B cell (primary cell): ENCODE measurements around the gene GIMAP2. TPM values are rescaled to one million over a fixed set of nuclear protein-coding genes. Genes with fewer than 3 reads are reported as not detected.

Experiments used
- ATAC-seq: fragments of 200-7000 bp; cut with Tn5 transposase; one replicate; pipeline ENCODE4 v1.10.0; 2021; ENCODE audit warnings: low read depth, mild to moderate bottlenecking, moderate number of reproducible peaks, moderate library complexity
- CTCF ChIA-PET: fragments of 350-600 bp; sonication (Branson Sonifier 250); formaldehyde crosslinking; loops from one replicate; lab custom pipeline; 2021; ENCODE audit warnings: antibody characterized with exemption, inconsistent platforms; lab: Charles Lee
- POLR2A ChIA-PET: fragments of 350-600 bp; sonication (Branson Sonifier 250); formaldehyde crosslinking; loops from one replicate; lab custom pipeline; 2021; ENCODE audit warnings: antibody characterized with exemption; lab: Charles Lee
- DNase-seq: peaks from one replicate; pipeline ENCODE4 v3.0.0; 2013
- H2AFZ ChIP-seq: 2 replicates; pipeline ENCODE4 v1.6.1; 2012; ENCODE audit warnings: mild to moderate bottlenecking, low read depth, low read length; ENCODE audit not compliant: insufficient read depth, poor library complexity, severe bottlenecking
- H3K27ac ChIP-seq, 2 donors: 1 replicate in 1 of 2; 2 replicates in 1 of 2; pipeline ENCODE4 v1.5.1; 2012 to 2013; ENCODE audit warnings: low read length in 2 of 2, mild to moderate bottlenecking in 2 of 2, moderate library complexity in 1 of 2
- H3K27me3 ChIP-seq, 4 experiments: fragments of 200-600 bp in 1 of 4; sonication (generic) in 1 of 4; replicated peaks in 1 of 4; 1 replicate in 2 of 4; 2 replicates in 2 of 4; pipeline versions ENCODE4 v1.6.1 to v1.7.0; 2013 to 2016; ENCODE audit warnings: low read length in 3 of 4, mild to moderate bottlenecking in 2 of 4, mixed read lengths in 1 of 4, moderate library complexity in 1 of 4; ENCODE audit not compliant: insufficient read depth in 4 of 4, control insufficient read depth in 3 of 4; ENCODE audit errors: control extremely low read depth in 1 of 4
- H3K36me3 ChIP-seq, 2 experiments: replicated peaks in 1 of 2; 1 replicate in 1 of 2; 2 replicates in 1 of 2; pipeline versions ENCODE4 v1.6.1 to v1.7.1; 2013; ENCODE audit warnings: low read length in 1 of 2; ENCODE audit not compliant: insufficient read depth in 2 of 2, control insufficient read depth in 1 of 2; ENCODE audit errors: control extremely low read depth in 1 of 2, extremely low read depth in 1 of 2
- H3K4me1 ChIP-seq, 2 donors: fragments of 200-600 bp in 1 of 2; sonication (generic) in 1 of 2; 1 replicate in 1 of 2; 2 replicates in 1 of 2; pipeline versions ENCODE4 v1.5.1 to v1.6.1; 2013 to 2017; ENCODE audit warnings: low read length in 2 of 2; ENCODE audit not compliant: control insufficient read depth in 2 of 2, insufficient read depth in 2 of 2
- H3K4me2 ChIP-seq: replicated peaks from 2 replicates; pipeline ENCODE3; 2012; ENCODE audit warnings: mild to moderate bottlenecking, low read depth, low read length; ENCODE audit not compliant: poor library complexity, severe bottlenecking
- H3K4me3 ChIP-seq, 5 experiments: fragments of 200-600 bp in 1 of 5; sonication (generic) in 1 of 5; 1 replicate in 3 of 5; 2 replicates in 2 of 5; pipeline versions ENCODE4 v1.5.1 to v1.7.0; 2011 to 2016; ENCODE audit warnings: low read length in 4 of 5, mild to moderate bottlenecking in 4 of 5, low read depth in 2 of 5, control low read depth in 1 of 5, moderate library complexity in 1 of 5; ENCODE audit not compliant: insufficient read depth in 1 of 5; ENCODE audit errors: control extremely low read depth in 1 of 5, extremely low read depth in 1 of 5
- H3K79me2 ChIP-seq: fragments of 200-600 bp; sonication (generic); one replicate; pipeline ENCODE4 v1.6.0; 2016; ENCODE audit warnings: low read length; ENCODE audit not compliant: control insufficient read depth, insufficient read depth
- H3K9ac ChIP-seq: fragments of 200-600 bp; sonication (generic); 2 replicates; pipeline ENCODE4 v1.6.1; 2017; ENCODE audit warnings: mild to moderate bottlenecking, low read length, moderate library complexity
- H3K9me3 ChIP-seq, 3 donors: one replicate each; pipeline versions ENCODE4 v1.6.1 to v1.7.1; 2013; ENCODE audit warnings: low read length in 2 of 3; ENCODE audit not compliant: control insufficient read depth in 2 of 3, insufficient read depth in 1 of 3; ENCODE audit errors: control extremely low read depth in 1 of 3
- H4K20me1 ChIP-seq: 2 replicates; pipeline ENCODE4 v1.6.0; 2012; ENCODE audit warnings: mild to moderate bottlenecking, low read length; ENCODE audit not compliant: insufficient read depth, control insufficient read depth, poor library complexity, severe bottlenecking
- H3K27ac Mint-ChIP-seq: one replicate; pipeline ENCODE4 v1.8.0; 2021; ENCODE audit warnings: mixed read lengths
- H3K27me3 Mint-ChIP-seq: one replicate; pipeline ENCODE4 v1.8.0; 2021; ENCODE audit warnings: mixed read lengths
- H3K4me1 Mint-ChIP-seq: one replicate; pipeline ENCODE4 v1.8.0; 2021; ENCODE audit warnings: mixed read lengths
- H3K4me3 Mint-ChIP-seq: one replicate; pipeline ENCODE4 v1.8.0; 2021; ENCODE audit warnings: mixed read lengths
- H3K9me3 Mint-ChIP-seq: one replicate; pipeline ENCODE4 v1.8.0; 2022; ENCODE audit warnings: mixed read lengths; ENCODE audit not compliant: insufficient read depth
- EZH2 ChIP-seq: IDR thresholded peaks from 2 replicates; pipeline ENCODE4 v1.6.1; 2012; ENCODE audit warnings: borderline replicate concordance, low read depth, mild to moderate bottlenecking, moderate library complexity, low read length; ENCODE audit not compliant: insufficient read depth, poor library complexity, severe bottlenecking
- WGBS: methylation state at CpG from one replicate; pipeline ENCODE4 v1.1.5; 2013; ENCODE audit warnings: missing lambda C conversion rate; ENCODE audit not compliant: insufficient coverage; 5-methylcytosine and 5-hydroxymethylcytosine counted together
- intact Hi-C: fragments of 100-400 bp; cut with micrococcal nuclease; formaldehyde crosslinking; loops from one replicate; pipeline ENCODE4 v1.10.0; 2022
- polyA plus RNA-seq: library from polyadenylated mRNA; depleted of rRNA; stranded (reverse); fragments of >200 nt; gene quantifications from 2 replicates; pipeline ENCODE4 v1.2.3, GENCODE V29; 2012
- total RNA-seq, 2 donors: library from RNA; stranded (reverse); fragments of 120-200 nt in 1 of 2; gene quantifications; 1 replicate in 1 of 2; 2 replicates in 1 of 2; pipeline versions ENCODE4 v1.2.3 to v1.2.4, GENCODE V29; 2013 to 2022
- TF ChIP-seq, protein P1 (sequence below): fragments of 200-600 bp; IDR thresholded peaks from one replicate; pipeline ENCODE4 v1.8.0; 2022; ENCODE audit warnings: antibody characterized with exemption, mild to moderate bottlenecking

Gene GIMAP2
- total and polyA plus RNA-seq, 2 donors (not counting 1 experiment from before 2014, with no cell fraction given) = 13.2 to 18.1 TPM

DNA sequence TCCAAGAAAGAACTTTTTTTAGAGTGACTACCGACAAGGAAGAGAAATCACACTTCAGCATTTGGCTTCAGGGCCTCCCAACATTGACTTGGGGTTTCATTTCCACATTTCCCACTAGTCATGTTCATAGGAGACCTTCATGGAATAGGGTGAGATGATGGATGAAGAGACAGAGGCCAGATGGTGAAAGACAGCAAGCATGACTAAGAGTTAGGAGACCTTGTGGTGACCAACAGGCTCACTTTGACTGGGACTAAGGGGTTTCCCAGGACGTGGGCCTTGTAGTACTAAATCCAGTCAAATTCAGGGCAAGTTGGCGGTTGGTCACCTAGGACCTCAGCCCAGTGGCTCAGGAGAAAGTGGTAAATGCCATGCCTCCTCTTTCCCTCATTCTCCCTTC lies 48.7 kb downstream of the GIMAP2 start:
- Histone ChIP-seq H3K27me3 (peaks cover 0 to 10% (median 4%) of the 10 kb centered on the region in 4 experiments), H3K36me3 (no peaks in the 10 kb centered on the region), H3K4me2 (no peak overlapping the region), H3K4me1 (peaks cover 6 to 13% of the 10 kb centered on the region in 2 donors), H3K9me3 (no peaks in the 10 kb centered on the region), H3K79me2 (no peaks in the 10 kb centered on the region), H3K9ac (no peak overlapping the region), H2AFZ (no peak overlapping the region), H3K27ac (no peak overlapping the region), H3K4me3 (no peak overlapping the region), H4K20me1 (no peaks in the 10 kb centered on the region)
- no peak for DNase-seq
- no peak for ATAC-seq
- WGBS = 71% methylated on average over 1 of the region's 3 CpGs
- intact Hi-C loops = no loop called here
- ChIA-PET CTCF (no interaction called here), POLR2A (no interaction called here)
- no peak for TF ChIP-seq EZH2
- TF ChIP-seq, protein P1, sequence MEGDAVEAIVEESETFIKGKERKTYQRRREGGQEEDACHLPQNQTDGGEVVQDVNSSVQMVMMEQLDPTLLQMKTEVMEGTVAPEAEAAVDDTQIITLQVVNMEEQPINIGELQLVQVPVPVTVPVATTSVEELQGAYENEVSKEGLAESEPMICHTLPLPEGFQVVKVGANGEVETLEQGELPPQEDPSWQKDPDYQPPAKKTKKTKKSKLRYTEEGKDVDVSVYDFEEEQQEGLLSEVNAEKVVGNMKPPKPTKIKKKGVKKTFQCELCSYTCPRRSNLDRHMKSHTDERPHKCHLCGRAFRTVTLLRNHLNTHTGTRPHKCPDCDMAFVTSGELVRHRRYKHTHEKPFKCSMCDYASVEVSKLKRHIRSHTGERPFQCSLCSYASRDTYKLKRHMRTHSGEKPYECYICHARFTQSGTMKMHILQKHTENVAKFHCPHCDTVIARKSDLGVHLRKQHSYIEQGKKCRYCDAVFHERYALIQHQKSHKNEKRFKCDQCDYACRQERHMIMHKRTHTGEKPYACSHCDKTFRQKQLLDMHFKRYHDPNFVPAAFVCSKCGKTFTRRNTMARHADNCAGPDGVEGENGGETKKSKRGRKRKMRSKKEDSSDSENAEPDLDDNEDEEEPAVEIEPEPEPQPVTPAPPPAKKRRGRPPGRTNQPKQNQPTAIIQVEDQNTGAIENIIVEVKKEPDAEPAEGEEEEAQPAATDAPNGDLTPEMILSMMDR = no peak
- H3K27ac Mint-ChIP-seq = no peak overlapping the region
- H3K4me3 Mint-ChIP-seq = no peak overlapping the region
- peaks cover 8% of the 10 kb centered on the region for H3K4me1 Mint-ChIP-seq
- no peaks in the 10 kb centered on the region for H3K9me3 Mint-ChIP-seq
- peaks cover 11% of the 10 kb centered on the region for H3K27me3 Mint-ChIP-seq

DNA sequence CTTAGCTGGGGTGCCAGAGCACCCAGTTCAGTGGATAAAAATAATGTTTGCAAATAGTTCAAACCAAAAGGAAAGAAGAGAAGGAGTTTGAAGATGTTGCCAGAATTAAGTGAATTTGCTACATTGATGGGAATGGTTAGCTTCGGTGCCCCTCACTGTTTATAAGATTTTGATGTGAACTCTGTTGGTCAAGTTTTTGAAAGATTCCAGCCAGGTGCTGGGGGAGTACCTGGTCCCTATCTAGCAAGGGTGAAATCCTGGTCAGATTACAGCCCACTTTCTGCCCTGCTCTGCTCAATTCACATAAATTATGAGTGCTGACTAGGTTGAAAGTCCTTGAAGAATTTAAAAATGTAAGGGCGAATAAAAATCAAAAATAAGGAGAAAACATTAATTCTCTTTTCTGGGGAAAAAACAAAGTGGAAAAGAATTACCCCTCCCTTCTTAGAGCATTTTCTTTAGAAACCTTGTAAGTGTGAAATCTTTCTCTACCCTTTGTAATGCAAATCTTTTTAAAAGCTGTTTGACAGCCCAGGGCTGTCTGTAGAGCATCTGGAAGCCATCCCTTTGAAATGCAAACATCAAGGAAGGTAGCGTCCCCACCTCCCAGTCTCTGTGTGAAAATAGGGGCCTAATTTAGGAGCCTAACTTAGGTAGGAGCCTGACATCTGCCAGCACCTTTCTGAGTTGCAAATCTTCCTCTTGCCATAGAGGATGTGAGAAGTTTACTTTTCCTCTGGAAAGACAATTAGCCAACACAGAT lies 50.3 kb downstream of the GIMAP2 start:
- DNase-seq (no peak), ATAC-seq (no peak)
- no peaks in the 10 kb centered on the region for H3K79me2 ChIP-seq
- H3K9me3 Mint-ChIP-seq = no peaks in the 10 kb centered on the region
- H4K20me1 ChIP-seq = no peaks in the 10 kb centered on the region
- H3K36me3 ChIP-seq = no peaks in the 10 kb centered on the region
- intact Hi-C loops = no loop called here
- peaks cover 14% of the 10 kb centered on the region for H3K27me3 Mint-ChIP-seq
- no peak overlapping the region for H3K9ac ChIP-seq
- H3K4me1 Mint-ChIP-seq = peaks cover 8% of the 10 kb centered on the region
- no peaks in the 10 kb centered on the region for H3K9me3 ChIP-seq
- H2AFZ ChIP-seq = no peak overlapping the region
- H3K4me2 ChIP-seq = no peak overlapping the region
- H3K4me3 Mint-ChIP-seq = no peak overlapping the region
- no peak overlapping the region for H3K4me3 ChIP-seq
- ChIA-PET CTCF (no interaction called here), POLR2A (no interaction called here)
- peaks cover 0 to 10% (median 4%) of the 10 kb centered on the region in 4 experiments for H3K27me3 ChIP-seq
- TF ChIP-seq, protein P1 = no peak
- TF ChIP-seq EZH2 = no peak
- WGBS = 100% methylated on average over 2 of the region's 3 CpGs
- no peak overlapping the region for H3K27ac ChIP-seq
- H3K4me1 ChIP-seq = peaks cover 6 to 13% of the 10 kb centered on the region in 2 donors
- H3K27ac Mint-ChIP-seq = no peak overlapping the region
